HG03108 (cell line): ENCODE results near the gene QRICH2.
"Not testable (repeated sequence)": the region's sequence is repeated elsewhere in the genome, so short reads cannot be mapped to it uniquely, and the experiment has no call there.

Source experiments
- ATAC-seq: cut with Tn5 transposase; IDR thresholded peaks from one replicate; pipeline ENCODE4 v1.9.1; 2021; ENCODE audit warnings: moderate library complexity; ENCODE audit not compliant: unreplicated experiment

Gene QRICH2

GRCh38 chr17:76278268-76278908, 29.7 kb downstream of the QRICH2 start:
- no peak for ATAC-seq

GRCh38 chr17:76277300-76278267, 30.5 kb downstream of the QRICH2 start:
- ATAC-seq, result no peak

- ATAC-seq, result no peak
These were observed 31.4 kb downstream of the QRICH2 start for GRCh38 chr17:76276461-76277299.

GRCh38 chr17:76276069-76276431, 32.0 kb downstream of the QRICH2 start:
- ATAC-seq, result no peak

- no peak for ATAC-seq
These were observed 32.6 kb downstream of the QRICH2 start for GRCh38 chr17:76275382-76276068.

- ATAC-seq, result no peak
These were observed 33.7 kb downstream of the QRICH2 start for GRCh38 chr17:76274112-76274956.

- no peak for ATAC-seq
These were observed 34.5 kb downstream of the QRICH2 start for GRCh38 chr17:76273445-76274111.

- peak; percentile 3 for ATAC-seq
These were observed 35.3 kb downstream of the QRICH2 start for GRCh38 chr17:76272541-76273444.

GRCh38 chr17:76271669-76272540, 36.2 kb downstream of the QRICH2 start:
- peak; percentile 43 for ATAC-seq

- peak; percentile 1 for ATAC-seq
These were observed 37.1 kb downstream of the QRICH2 start for GRCh38 chr17:76270770-76271668.

- no peak for ATAC-seq
These were observed 37.9 kb downstream of the QRICH2 start for GRCh38 chr17:76270127-76270592.

- ATAC-seq, result no peak
These were observed 38.8 kb downstream of the QRICH2 start for GRCh38 chr17:76268991-76269981.

- no peak for ATAC-seq
These were observed 39.9 kb downstream of the QRICH2 start for GRCh38 chr17:76268015-76268749.

- not testable (repeated sequence) for ATAC-seq
These were observed 40.5 kb downstream of the QRICH2 start for GRCh38 chr17:76267581-76268001.
